GM13977 (cell line): ENCODE measurements around the gene KCNK6.

Source experiments
- DNase-seq: peaks from one replicate; pipeline ENCODE4 v3.0.0; 2012; ENCODE audit warnings: low spot score
- CTCF ChIP-seq: IDR thresholded peaks from 2 replicates; pipeline ENCODE4 v1.5.1; 2012; ENCODE audit warnings: mild to moderate bottlenecking, control low read depth; ENCODE audit not compliant: insufficient read depth; ENCODE audit errors: extremely low read depth, missing control alignments
- in situ Hi-C: fragments of 300-500 bp; cut with MboI; formaldehyde crosslinking; loops from one replicate; pipeline ENCODE4 v1.12.0; 2022; ENCODE audit warnings: low sequenced_read_pairs, low pct_unique_long_range_greater_than_20kb, mixed read lengths, inconsistent platforms; ENCODE audit not compliant: unreplicated experiment

KCNK6 gene

GRCh38 chr19:38293281-38293680, 26.4 kb upstream of the KCNK6 start:
- TF ChIP-seq CTCF = no peak
- DNase-seq = no peak
- in situ Hi-C loops = no loop called here

GRCh38 chr19:38294090-38294489, 25.6 kb upstream of the KCNK6 start:
- no peak for TF ChIP-seq CTCF
- in situ Hi-C loops = no loop called here
- no peak for DNase-seq

- DNase-seq = no peak
- in situ Hi-C loops = no loop called here
- no peak for TF ChIP-seq CTCF
These were observed 20.6 kb upstream of the KCNK6 start for GRCh38 chr19:38298821-38299680.

GRCh38 chr19:38303517-38304351, 15.9 kb upstream of the KCNK6 start, which contains the start of gene C19orf33:
Gene C19orf33, plus strand, starts transcription at chr19:38304251. Its CDS starts 11 bp downstream, at chr19:38304262.
- TF ChIP-seq CTCF = no peak
- in situ Hi-C loops = no loop called here
- DNase-seq = no peak

- TF ChIP-seq CTCF = no peak
- in situ Hi-C loops = no loop called here
- no peak for DNase-seq
These were observed 15.2 kb upstream of the KCNK6 start for GRCh38 chr19:38304352-38304865.

- no peak for DNase-seq
- no peak for TF ChIP-seq CTCF
- in situ Hi-C loops = no loop called here
These were observed 14.7 kb upstream of the KCNK6 start for GRCh38 chr19:38304866-38305429.
